Measurements from ENCODE around the gene WSCD2.

GRCh38 chr12:108231109-108231905 is 102.2 kb downstream of the WSCD2 start:
- TF ChIP-seq CTCF (IDR thresholded peaks at IDR 0.05) (no peak), POLR2A (IDR thresholded peaks at IDR 0.05) (no peak)

Measured in ovary (tissue), 3 donors.